NCI-H748 (cell line): Measurements from ENCODE around the gene PAK1IP1.
"Not testable (repeated sequence)": the region's sequence is repeated elsewhere in the genome, so short reads cannot be mapped to it uniquely, and the experiment has no call there.

Experiments
- DNase-seq: peaks from one replicate; lab custom pipeline; 2025; ENCODE audit not compliant: unreplicated experiment; lab: John Stamatoyannopoulos, UW

Gene PAK1IP1, protein sequence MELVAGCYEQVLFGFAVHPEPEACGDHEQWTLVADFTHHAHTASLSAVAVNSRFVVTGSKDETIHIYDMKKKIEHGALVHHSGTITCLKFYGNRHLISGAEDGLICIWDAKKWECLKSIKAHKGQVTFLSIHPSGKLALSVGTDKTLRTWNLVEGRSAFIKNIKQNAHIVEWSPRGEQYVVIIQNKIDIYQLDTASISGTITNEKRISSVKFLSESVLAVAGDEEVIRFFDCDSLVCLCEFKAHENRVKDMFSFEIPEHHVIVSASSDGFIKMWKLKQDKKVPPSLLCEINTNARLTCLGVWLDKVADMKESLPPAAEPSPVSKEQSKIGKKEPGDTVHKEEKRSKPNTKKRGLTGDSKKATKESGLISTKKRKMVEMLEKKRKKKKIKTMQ

DNA sequence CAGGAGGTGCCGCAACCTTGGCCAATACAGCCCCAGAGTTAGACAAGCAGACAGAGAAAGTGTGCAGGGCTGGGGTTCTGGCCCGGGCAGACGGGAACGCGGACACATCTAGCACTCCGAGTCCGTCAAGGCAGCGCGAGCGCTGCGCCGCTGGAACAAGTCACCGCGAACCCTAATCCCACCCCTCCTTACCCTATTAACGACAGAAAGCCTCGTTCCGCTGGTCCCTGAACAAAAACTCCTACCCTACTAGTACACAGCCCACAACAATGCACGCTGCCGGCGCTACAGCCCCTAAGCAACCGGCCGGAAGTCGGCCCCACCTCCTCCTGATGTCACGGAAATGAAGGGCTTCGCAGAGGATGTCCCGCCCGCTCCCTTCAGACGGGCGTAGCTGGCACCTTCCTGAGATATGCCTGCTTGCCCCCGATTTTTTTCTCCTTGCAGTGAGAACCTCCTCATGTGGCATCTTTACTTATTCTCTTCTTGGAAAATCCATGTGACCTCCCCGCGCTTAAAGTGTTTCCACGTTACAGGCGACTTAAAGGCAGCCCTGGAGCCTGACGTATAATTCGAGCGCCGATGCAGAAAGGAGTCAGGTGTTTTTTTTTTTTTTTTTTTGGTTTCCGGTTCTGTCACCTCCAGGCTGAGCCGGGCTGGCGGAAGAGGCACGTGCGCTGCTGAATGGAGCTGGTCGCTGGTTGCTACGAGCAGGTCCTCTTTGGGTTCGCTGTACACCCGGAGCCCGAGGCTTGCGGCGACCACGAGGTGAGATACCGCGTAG lies at the start of gene PAK1IP1, which contains the start of gene C6orf52:
TSS of gene PAK1IP1 (plus strand) at position 671 of the 784 bp plus-strand sequence. CDS start at position 685, 14 bp downstream.
TSS of gene C6orf52 (minus strand) at position 315 of the 784 bp plus-strand sequence. CDS start 7,066 bp downstream, outside the sequence.
- peak; percentile 98 for DNase-seq

DNA sequence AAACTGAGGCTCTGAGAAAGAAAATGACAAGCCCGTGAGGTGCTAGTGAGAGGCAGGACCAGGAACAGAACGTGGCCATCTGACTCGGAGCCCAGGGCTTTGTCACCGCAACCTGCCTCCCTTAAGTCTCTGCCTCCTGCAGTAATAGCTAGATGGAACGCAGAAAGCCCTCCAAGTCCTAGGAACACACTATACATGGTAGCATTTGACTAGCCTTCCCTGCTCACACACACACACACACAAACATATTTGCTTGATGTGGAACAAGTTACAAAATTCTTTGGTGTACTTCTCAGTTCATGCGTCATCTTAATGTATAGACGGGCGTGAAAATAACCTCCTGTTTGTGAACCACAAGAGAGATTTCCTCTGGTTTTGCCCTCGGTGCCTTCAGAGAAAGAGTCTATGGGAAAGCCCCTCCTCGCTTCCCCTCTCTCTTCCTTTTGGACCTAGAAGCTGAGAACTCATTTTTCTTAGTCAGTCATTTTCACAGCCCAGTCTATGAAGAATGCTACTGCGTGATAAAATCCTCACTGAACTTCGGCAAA lies 39.2 kb upstream of the PAK1IP1 start:
- DNase-seq: no peak

DNA sequence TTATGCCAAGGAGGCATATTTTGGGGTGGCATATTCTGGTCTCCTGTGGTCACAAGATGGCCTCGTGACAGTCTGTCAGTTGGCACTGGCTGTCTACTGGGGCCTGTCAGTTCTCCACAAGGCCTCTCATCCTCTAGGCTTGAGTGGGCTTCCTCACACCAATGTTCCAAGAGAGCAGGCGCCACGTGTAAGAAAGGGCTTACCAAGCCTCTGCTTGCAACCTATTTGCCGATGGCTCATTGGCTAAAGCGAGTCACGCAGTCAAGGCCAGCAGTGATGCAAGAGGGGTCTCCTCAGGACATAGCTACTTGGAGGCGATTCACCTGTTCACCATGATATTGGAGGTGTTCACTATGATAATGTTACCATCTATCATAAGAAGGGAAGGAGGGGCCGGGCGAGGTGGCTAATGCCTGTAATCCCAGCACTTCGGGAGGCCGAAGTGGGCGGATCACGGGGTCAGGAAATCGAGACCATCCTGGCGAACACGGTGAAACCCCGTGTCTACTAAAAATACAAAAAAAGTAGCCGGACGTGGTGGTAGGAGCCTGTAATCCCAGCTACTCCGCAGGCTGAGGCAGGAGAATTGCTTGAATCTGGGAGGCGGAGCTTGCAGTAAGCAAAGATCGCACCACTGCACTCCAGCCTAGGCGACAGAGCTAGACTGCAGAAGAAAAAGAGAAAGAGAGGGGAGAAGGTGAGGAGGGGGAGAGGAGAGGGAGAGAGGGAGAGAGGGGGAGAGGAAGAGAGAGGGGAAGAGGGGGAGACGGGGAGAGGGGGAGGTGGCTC lies 35.7 kb upstream of the PAK1IP1 start:
- DNase-seq: no peak

DNA sequence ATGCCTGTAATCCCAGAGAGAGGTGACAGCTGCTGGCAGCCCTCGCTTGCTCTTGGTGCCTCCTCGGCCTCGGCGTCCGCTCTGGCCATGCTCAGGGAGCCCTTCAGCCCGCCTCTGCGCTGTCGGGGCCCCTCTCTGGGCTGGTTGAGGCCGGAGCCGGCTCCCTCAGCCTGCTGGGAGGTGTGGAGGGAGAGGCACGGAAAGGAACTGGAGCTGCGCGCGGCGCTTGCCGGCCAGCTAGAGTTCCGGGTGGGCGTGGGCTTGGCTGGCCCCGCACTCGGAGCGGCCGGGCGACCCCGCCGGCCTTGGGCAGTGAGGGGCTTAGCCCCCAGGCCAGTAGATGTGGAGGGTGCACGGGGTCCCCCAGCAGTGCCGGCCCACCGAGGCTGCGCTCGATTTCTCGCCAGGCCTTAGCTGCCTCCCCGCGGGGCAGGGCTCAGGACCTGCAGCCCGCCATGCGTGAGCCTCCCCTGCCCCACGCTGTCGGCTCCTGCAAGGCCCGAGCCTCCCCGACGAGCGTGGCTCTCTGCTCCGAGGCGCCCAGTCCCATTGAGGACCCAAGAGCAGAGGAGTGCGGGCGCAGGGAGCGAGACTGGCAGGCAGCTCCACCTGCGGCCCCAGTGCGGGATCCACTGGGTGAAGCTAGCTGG lies 34.9 kb upstream of the PAK1IP1 start:
- DNase-seq: no peak

DNA sequence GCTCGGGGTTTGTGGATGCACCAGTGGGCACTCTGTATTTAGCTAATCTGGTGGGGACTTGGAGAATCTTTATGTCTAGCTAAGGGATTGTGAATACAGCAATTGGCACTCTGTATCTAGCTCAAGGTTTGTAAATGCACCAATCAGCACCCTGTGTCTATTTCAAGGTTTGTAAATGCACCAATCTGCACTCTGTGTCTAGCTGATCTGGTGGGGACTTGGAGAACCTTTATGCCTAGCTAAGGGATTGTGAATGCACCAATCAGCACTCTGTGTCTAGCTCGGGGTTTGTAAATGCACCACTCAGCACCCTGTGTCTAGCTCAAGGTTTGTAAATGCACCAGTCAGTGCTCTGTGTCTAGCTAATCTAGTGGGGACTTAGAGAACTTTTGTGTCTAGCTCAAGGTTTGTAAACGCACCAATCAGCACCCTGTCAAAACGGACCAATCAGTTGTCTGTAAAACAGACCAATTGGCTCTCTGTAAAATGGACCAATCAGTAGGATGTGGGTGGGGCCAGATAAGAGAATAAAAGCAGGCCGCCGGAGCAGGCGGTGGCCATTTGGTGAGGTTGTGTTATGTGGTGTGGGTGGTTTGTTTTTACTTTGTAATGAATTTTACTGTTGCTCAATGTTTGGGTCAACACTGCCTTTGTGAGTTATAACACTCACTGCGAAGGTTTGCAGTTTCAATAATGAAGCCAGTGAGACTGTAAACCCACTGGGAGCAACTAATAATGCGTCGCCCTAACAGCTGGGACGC lies 34.2 kb upstream of the PAK1IP1 start:
- not testable (repeated sequence) for DNase-seq

DNA sequence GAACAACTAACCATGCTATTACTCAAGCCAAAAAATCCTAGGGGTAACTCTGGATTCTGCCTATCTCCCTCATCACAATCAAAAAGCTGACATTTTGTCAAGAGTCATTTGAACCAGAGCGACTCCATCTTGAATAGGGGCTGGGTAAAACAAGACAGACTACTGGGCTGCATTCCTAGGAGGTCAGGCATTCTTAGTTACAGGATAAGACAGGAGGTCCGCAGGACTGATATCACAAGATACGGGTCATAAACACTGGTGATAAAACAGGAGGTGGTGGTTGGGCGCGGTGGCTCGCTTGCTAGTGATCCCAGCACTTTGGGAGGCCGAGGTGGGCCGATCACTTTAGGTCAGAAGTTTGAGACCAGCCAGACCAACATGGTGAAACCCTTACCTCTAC lies 32.6 kb upstream of the PAK1IP1 start:
- no peak for DNase-seq

DNA sequence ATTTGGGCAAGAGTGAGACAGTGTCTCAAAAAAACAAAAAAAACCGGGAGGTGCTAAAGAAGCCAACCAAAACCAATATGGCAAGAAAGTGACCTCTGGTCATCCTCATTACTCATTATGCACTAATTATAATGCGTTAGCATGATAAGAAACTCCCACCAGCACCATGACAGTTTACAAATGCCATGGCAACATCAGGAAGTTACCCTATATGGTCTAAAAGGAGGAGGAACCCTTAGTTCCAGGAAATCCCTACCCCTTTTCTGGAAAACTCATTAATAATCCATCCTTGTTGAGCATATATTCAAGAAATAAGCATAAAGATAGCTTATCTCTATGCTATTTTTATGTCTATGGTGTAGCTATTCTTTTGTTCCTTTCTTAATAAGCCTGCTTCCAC lies 32.0 kb upstream of the PAK1IP1 start:
- DNase-seq: no peak

DNA sequence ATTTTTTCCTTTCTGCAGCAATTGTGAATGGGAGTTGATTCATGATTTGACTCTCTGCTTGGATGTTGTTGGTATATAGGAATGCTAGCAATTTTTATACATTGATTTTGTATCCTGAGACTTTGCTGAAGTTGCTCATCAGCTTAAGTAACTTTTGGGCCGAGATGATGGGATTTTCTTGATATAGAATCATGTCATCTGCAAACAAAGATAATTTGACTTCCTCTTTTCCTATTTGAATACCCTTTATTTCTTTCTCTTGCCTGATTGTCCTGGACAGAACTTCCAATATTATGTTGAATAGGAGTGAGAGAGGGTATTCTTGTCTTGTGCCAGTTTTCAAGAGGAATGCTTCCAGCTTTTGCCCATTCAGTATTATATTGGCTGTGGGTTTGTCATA lies 29.2 kb upstream of the PAK1IP1 start:
- not testable (repeated sequence) for DNase-seq

DNA sequence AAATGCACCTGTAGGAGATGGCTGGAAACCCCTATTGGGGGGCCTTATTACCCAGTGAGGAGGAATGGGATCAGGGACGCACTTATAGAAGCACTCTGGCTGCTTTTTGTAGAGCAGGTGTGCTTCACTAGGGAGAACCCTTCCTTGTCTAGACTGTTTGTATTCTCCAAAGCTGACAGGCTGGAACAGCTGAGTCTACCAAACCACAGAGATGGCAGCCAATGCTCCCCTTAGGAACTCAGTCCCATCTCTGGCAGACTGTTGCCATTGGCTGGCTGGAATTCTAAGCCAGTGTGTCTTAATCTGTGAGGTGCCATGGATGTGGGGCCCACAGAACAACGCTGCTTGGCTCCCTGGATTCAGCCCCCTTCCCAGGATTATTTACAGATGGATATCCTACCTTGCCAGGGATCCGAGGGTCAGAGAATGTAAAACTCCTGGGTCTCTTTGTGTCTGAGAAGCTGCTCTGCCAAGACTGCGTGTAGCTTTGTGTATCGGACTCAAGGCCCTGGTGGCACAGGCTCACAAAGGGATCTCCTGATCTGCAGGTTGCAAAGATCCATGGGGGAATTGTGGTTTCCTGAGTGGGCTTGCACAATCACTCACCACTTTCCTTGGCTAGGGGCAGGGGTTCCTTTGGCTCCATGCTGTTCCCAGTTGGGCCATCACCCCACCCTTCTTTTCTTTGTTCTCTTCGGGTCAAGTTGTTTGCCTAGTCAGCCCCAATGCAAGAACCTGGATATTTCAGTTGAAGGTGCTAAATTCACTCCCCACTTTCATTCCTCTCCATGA lies 26.4 kb upstream of the PAK1IP1 start:
- no peak for DNase-seq

DNA sequence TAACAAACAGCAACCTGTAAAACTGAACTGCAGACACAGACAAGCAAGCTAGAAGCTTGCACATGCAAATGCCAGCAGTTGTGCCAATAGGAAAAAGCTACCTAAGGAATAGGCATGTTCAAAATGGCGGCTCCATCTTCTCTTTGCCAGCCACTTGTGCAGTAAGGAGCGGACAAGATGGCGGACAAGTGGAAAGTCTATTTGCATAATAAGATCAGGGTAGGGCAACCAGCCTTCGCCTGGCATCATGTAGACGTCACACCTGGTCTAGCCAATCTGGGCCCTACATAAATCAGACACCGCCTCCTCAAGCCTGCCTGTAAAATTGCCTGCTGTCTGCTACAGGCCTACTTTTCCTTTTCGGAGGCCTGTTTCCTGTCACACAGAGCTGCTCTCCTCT lies 18.4 kb upstream of the PAK1IP1 start:
- DNase-seq: no peak

DNA sequence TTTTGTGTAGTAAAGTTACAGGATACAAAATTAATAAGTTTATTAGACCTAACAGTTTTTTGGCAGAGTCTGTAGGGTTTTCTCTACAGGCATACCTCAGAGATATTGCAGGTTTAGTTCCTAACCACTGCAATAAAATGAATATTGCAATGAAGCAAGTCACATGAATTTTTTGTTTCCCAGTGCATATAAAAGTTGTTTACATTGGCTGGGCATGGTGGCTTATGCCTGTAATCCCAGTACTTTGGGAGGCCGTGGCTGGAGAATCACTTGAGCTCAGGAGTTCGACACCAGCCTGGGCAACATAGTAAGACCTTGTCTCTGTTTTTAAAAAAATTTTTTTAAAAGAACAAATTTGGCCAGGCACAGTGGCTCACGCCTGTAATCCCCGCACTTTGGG lies 16.3 kb upstream of the PAK1IP1 start:
- DNase-seq: no peak

DNA sequence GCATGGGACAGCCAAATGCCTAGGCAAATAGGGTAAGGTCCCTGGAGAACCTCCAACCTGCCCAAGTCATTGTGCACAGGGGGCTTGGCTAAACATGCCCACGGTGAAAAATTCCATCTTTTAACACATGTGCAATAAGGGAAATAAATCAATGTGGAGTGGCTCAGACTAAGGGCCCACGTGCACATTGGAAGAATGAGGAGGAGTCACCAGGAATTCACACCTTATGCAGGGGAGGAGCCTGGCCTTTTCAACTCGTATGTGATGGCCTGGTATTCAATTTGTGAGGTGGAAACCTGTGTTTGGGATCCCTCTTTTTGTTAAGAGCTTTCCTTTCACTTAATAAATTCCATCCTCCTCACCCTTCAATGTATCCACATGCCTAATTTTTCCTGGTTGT lies 13.0 kb upstream of the PAK1IP1 start:
- no peak for DNase-seq

DNA sequence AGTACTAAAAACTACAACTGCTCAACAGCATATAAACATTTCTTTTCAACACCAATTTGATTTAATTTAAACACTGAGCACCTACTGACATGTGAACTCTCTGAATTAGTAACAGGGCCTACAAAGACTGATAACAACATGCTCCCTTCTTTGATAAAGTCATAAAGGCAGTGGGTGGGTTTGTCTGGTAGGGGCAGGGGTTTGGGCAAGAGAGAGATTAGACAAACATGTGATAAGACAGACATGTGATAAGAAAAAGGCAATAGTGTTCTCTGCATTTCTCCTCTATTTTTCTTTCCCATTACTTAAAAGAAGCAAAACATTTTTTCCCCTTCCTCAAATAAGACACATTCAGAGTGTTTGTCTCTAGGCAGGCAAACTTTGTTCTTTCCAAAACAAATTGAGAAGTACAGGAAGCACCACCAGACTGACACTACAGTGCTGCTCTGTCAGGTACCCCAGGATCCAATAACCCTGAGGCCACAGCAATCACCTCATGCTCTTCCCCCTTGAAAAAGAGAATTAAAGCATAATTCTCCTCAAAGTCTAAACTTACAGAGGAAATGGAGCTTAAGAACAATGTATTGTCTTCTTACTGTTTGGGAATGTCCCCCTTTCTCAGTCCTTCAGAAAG lies 12.3 kb upstream of the PAK1IP1 start:
- no peak for DNase-seq

DNA sequence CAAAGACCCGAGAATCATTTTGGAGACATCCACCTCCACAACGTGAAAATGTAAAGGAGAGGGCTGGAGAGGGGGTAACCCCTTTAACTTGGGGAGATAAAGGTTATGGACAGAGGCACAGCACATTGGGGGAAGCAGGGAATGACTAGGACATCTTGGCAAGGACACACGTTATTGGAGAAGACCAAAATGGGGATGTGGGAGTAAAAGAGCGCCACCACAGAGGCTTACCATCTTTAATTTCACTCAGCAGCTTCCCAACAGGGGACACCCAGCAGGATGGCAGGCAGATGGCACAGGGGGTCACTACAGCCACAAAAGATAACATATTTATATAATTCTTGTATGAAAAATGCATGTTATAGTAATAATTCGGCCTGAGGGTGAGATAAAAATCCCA lies 10.2 kb upstream of the PAK1IP1 start:
- no peak for DNase-seq

DNA sequence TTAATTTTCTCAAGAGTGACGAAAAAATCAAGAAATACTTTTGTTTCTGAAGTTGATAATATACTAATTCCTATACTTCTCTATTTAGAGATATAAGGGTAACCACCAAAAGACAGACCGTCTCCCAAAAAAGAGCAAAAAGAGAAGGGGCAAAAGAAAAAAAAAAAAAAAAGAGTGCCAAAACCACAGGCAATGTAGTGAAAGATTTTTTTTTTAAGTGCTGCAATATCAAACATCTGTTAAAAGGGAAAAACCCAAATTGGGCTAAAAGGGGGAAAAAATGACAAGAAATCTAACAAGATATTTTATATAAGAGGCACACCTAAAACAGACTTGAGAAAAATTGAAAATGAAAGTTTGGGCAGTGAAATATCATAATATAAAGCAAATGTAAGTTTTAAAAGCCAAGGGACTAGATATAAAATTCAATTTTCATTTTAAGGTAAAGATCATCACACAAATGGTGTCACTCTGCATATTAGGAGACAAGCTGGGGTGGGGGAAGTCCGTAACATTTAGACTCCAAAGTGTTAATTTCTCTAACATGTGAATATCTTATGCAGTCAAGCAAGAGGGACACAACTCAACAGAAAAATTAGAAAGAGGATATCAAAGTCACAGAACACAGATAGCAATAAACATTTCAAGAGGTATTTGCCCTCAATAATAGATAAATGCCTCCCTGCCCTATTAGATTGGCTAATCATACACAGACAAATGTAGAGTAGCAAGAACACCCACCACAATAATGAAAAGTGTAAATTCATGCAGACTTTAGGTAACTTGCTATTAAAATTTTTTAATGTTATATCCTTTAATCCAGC lies 9.5 kb upstream of the PAK1IP1 start:
- DNase-seq: no peak

DNA sequence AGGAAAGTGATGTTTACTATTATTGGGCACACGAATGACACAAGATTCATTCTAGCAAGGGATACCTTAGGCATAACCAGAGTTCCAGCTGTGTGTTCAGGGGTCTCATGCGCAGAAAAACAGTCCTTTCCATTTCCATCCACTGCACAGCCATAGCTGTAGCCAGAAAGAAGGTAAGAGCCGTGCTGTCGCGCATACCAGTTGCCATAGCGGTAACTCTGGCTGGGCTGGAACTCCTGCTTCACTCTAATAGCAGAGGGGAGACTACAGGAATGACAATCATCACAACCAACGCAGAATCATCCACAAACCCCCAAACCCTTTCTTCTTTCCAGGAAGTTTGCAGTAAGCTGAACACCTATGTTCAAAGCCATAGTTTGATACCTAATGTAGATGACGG lies 7.9 kb upstream of the PAK1IP1 start:
- DNase-seq: peak; percentile 51

DNA sequence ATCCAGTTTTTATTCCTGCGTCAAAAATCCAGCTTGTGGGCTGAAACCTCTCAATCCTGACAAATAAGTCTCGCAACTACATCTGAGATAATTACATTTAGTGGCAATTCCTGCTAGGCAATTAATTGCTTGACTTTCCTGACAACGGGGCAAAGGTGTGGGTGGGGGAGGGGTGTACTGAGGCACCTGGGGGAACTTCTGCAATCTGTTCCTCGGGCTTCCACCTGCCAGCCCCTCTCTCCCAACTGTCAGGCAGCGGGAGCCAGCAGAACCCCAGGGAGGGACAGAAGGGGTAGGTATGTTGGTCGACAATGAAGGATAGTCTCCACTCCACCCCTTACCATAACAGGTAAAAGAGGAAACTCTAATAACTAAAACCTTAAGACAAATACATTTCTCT lies 7.2 kb upstream of the PAK1IP1 start:
- peak; percentile 88 for DNase-seq
